22Rv1 (cell line): ENCODE data around the gene TCHP.

Experiments used
- CTCF ChIP-seq: fragments of 450-650 bp; IDR thresholded peaks from 2 replicates; pipeline ENCODE4 v1.5.1; 2017; ENCODE audit warnings: mild to moderate bottlenecking
- ZFX ChIP-seq: fragments of 450-650 bp; IDR thresholded peaks from 2 replicates; pipeline ENCODE4 v1.6.1; 2017; ENCODE audit warnings: antibody characterized with exemption, borderline replicate concordance

- TF ChIP-seq CTCF (no peak), ZFX (no peak)
Measured at GRCh38 chr12:109919456-109919855, 19.4 kb downstream of the TCHP start.
